ENCODE results near the gene CETP.
"Not testable (repeated sequence)": the region's sequence is repeated elsewhere in the genome, so short reads cannot be mapped to it uniquely, and the experiment has no call there.

The CETP gene

GRCh38 chr16:56953006-56953405 is 8.7 kb upstream of the CETP start:
- no peak for DNase-seq (ENCODE audit: low read depth, low spot score)

- DNase-seq (ENCODE audit: low read depth, low spot score): no peak
These were observed 5.7 kb upstream of the CETP start for GRCh38 chr16:56956076-56956475.

GRCh38 chr16:56956756-56957155 is 5.0 kb upstream of the CETP start:
- DNase-seq (ENCODE audit: low read depth, low spot score): no peak

GRCh38 chr16:56960681-56961281 is 969 bp upstream of the CETP start:
- no peak for DNase-seq (ENCODE audit: low read depth, low spot score)

GRCh38 chr16:56961386-56961785 is 364 bp upstream of the CETP start:
- DNase-seq (ENCODE audit: low read depth, low spot score): no peak

GRCh38 chr16:56964243-56965148 is 2.7 kb downstream of the CETP start:
- peak; percentile 71 for DNase-seq (ENCODE audit: low read depth, low spot score)

- DNase-seq (ENCODE audit: low read depth, low spot score): no peak
These were observed 3.7 kb downstream of the CETP start for GRCh38 chr16:56965149-56966092.

- no peak for DNase-seq (ENCODE audit: low read depth, low spot score)
These were observed 4.3 kb downstream of the CETP start for GRCh38 chr16:56966093-56966475.

- DNase-seq (ENCODE audit: low read depth, low spot score): no peak
These were observed 6.0 kb downstream of the CETP start for GRCh38 chr16:56967733-56968132.

- no peak for DNase-seq (ENCODE audit: low read depth, low spot score)
These were observed 8.0 kb downstream of the CETP start for GRCh38 chr16:56969769-56970168.

- no peak for DNase-seq (ENCODE audit: low read depth, low spot score)
These were observed 9.4 kb downstream of the CETP start for GRCh38 chr16:56970934-56971767.

- no peak for DNase-seq (ENCODE audit: low read depth, low spot score)
These were observed 10.0 kb downstream of the CETP start for GRCh38 chr16:56971768-56972043.

- no peak for DNase-seq (ENCODE audit: low read depth, low spot score)
These were observed 10.9 kb downstream of the CETP start for GRCh38 chr16:56972403-56973293.

GRCh38 chr16:56973294-56973689 is 11.5 kb downstream of the CETP start:
- DNase-seq (ENCODE audit: low read depth, low spot score): no peak

GRCh38 chr16:56973899-56974298 is 12.1 kb downstream of the CETP start:
- not testable (repeated sequence) for DNase-seq (ENCODE audit: low read depth, low spot score)

- no peak for DNase-seq (ENCODE audit: low read depth, low spot score)
These were observed 13.0 kb downstream of the CETP start for GRCh38 chr16:56974549-56975300.

- no peak for DNase-seq (ENCODE audit: low read depth, low spot score)
These were observed 14.0 kb downstream of the CETP start for GRCh38 chr16:56975714-56976113.

- DNase-seq (ENCODE audit: low read depth, low spot score): no peak
These were observed 15.5 kb downstream of the CETP start for GRCh38 chr16:56977216-56977615.

GRCh38 chr16:56977823-56978430 is 16.2 kb downstream of the CETP start:
- DNase-seq (ENCODE audit: low read depth, low spot score): peak; percentile 33

Data from astrocyte of the hippocampus (primary cell).